ENCODE measurements around the gene SPEN.

- no peak for TF ChIP-seq REST (IDR thresholded peaks at IDR 0.05; ENCODE audit: insufficient read depth in 1 of 2, low read depth in 2 of 2, low read length in 2 of 2)
- no peak for TF ChIP-seq POLR2AphosphoS5 (IDR thresholded peaks at IDR 0.05; ENCODE audit: low read depth, low read length)
- no peak for TF ChIP-seq TAF1 (IDR thresholded peaks at IDR 0.05; ENCODE audit: borderline replicate concordance, insufficient read depth, low read length)
Measured at GRCh38 chr1:15975358-15975804, 127.9 kb downstream of the SPEN start.

All from PFSK-1 (cell line).